ENCODE measurements around the gene MICAL1. TPM values are rescaled to one million over a fixed set of nuclear protein-coding genes. Genes with fewer than 3 reads are reported as not detected.

The MICAL1 gene
- polyA plus RNA-seq, 2 of the 4 experiments (the other 2 are of a cell fraction), result 14.1 to 16.9 TPM

- POLR2A ChIA-PET, result no interaction called here
- CTCF ChIA-PET, result no interaction called here
- ATAC-seq, result no peak
- TF ChIP-seq GATA3 (IDR thresholded peaks at IDR 0.05; ENCODE audit: borderline replicate concordance), result no peak
- TF ChIP-seq KDM5A (IDR thresholded peaks at IDR 0.05), result no peak
- no peak for TF ChIP-seq FOSL2 (IDR thresholded peaks at IDR 0.05)
- no peak for TF ChIP-seq FOSL2 (CRISPR knock-in tag; IDR thresholded peaks at IDR 0.05)
- TF ChIP-seq ELK1 (IDR thresholded peaks at IDR 0.05; ENCODE audit: low read depth, low read length), result no peak
- no peak for TF ChIP-seq RNF2 (IDR thresholded peaks at IDR 0.05; ENCODE audit: borderline replicate concordance, low read depth)
- no peak for TF ChIP-seq NR3C1 (IDR thresholded peaks at IDR 0.05)
- no peak for TF ChIP-seq RFX5 (IDR thresholded peaks at IDR 0.05)
- TF ChIP-seq POLR2A (IDR thresholded peaks at IDR 0.05; ENCODE audit: low read length), result no peak
- TF ChIP-seq HOXA7 (CRISPR knock-in tag; IDR thresholded peaks at IDR 0.05), result no peak
- no peak for TF ChIP-seq HEYL (CRISPR knock-in tag; IDR thresholded peaks at IDR 0.05)
- no peak for TF ChIP-seq CBX8 (IDR thresholded peaks at IDR 0.05)
- TF ChIP-seq TFCP2L1 (CRISPR knock-in tag; IDR thresholded peaks at IDR 0.05), result no peak
- peaks cover 8% of the 10 kb centered on the region; the same call in 1 of the 3 replicates for H3K4me1 ChIP-seq
- no peak overlapping the region for H3K4me2 ChIP-seq
- H3K27ac ChIP-seq, result no peak overlapping the region
- no peaks in the 10 kb centered on the region for H3K9me3 ChIP-seq
- H3K4me3 ChIP-seq, result no peak overlapping the region
- no peak for DNase-seq (ENCODE audit: low read depth in 1 of 2, low spot score in 1 of 2)
- no peak for FAIRE-seq
- WGBS (ENCODE audit: missing lambda C conversion rate), result 88% methylated on average over 3 of the region's 3 CpGs
Measured at GRCh38 chr6:109473120-109473519, 17.5 kb upstream of the MICAL1 start.

GRCh38 chr6:109472132-109472995, 16.8 kb upstream of the MICAL1 start:
- H3K4me1 ChIP-seq, result peaks cover under 1% of the 10 kb centered on the region; the same call in 1 of the 3 replicates
- CTCF ChIA-PET, result no interaction called here
- TF ChIP-seq PBX3 (IDR thresholded peaks at IDR 0.05), result no peak
- no peak for TF ChIP-seq USF2 (IDR thresholded peaks at IDR 0.05)
- TF ChIP-seq CBX2 (IDR thresholded peaks at IDR 0.05; ENCODE audit: borderline replicate concordance, low read depth), result no peak
- no peak for TF ChIP-seq RCOR1 (IDR thresholded peaks at IDR 0.05; ENCODE audit: low read depth, low read length)
- no peak for TF ChIP-seq CBX8 (IDR thresholded peaks at IDR 0.05)
- no peak for TF ChIP-seq EP300 (IDR thresholded peaks at IDR 0.05)
- no peak for TF ChIP-seq FOSL2 (IDR thresholded peaks at IDR 0.05)
- TF ChIP-seq FOSL2 (CRISPR knock-in tag; IDR thresholded peaks at IDR 0.05), result no peak
- TF ChIP-seq POLR2AphosphoS2 (conservative IDR thresholded peaks at IDR 0.05; ENCODE audit: low read length), result no peak
- no peak for TF ChIP-seq ELK1 (IDR thresholded peaks at IDR 0.05; ENCODE audit: low read depth, low read length)
- TF ChIP-seq ZFP36 (IDR thresholded peaks at IDR 0.05; ENCODE audit: borderline replicate concordance, partially characterized antibody), result no peak
- no peak for TF ChIP-seq FOXS1 (CRISPR knock-in tag; IDR thresholded peaks at IDR 0.05)
- TF ChIP-seq ZSCAN20 (CRISPR knock-in tag; IDR thresholded peaks at IDR 0.05), result no peak
- no peak for TF ChIP-seq TFCP2L1 (CRISPR knock-in tag; IDR thresholded peaks at IDR 0.05)
- no peak for TF ChIP-seq RNF2 (IDR thresholded peaks at IDR 0.05; ENCODE audit: borderline replicate concordance, low read depth)
- TF ChIP-seq MAX (IDR thresholded peaks at IDR 0.05), result no peak
- no peak for TF ChIP-seq JUNB (IDR thresholded peaks at IDR 0.05)
- TF ChIP-seq HMGXB4 (CRISPR knock-in tag; IDR thresholded peaks at IDR 0.05; ENCODE audit: borderline replicate concordance), result no peak
- no peak for TF ChIP-seq ATOH8 (CRISPR knock-in tag; IDR thresholded peaks at IDR 0.05; ENCODE audit: low read depth)
- TF ChIP-seq PHF8 (IDR thresholded peaks at IDR 0.05; ENCODE audit: borderline replicate concordance, low read depth), result no peak
- no peak for DNase-seq (ENCODE audit: low read depth in 1 of 2, low spot score in 1 of 2)
- no peak for FAIRE-seq
- POLR2A ChIA-PET, result no interaction called here
- H3K9me3 ChIP-seq, result no peaks in the 10 kb centered on the region
- no peak overlapping the region for H3K27ac ChIP-seq
- no peak overlapping the region for H3K4me2 ChIP-seq
- H3K4me3 ChIP-seq, result no peak overlapping the region
- 95% methylated on average over 9 of the region's 9 CpGs for WGBS (ENCODE audit: missing lambda C conversion rate)
- ATAC-seq, result no peak

All from A549 (cell line).